HG03064 (cell line): ENCODE data around the gene CDKAL1.

ENCODE experiments used
- ATAC-seq: cut with Tn5 transposase; IDR thresholded peaks from one replicate; pipeline ENCODE4 v1.9.1; 2021; ENCODE audit warnings: low read depth; ENCODE audit not compliant: unreplicated experiment

CDKAL1 gene

DNA sequence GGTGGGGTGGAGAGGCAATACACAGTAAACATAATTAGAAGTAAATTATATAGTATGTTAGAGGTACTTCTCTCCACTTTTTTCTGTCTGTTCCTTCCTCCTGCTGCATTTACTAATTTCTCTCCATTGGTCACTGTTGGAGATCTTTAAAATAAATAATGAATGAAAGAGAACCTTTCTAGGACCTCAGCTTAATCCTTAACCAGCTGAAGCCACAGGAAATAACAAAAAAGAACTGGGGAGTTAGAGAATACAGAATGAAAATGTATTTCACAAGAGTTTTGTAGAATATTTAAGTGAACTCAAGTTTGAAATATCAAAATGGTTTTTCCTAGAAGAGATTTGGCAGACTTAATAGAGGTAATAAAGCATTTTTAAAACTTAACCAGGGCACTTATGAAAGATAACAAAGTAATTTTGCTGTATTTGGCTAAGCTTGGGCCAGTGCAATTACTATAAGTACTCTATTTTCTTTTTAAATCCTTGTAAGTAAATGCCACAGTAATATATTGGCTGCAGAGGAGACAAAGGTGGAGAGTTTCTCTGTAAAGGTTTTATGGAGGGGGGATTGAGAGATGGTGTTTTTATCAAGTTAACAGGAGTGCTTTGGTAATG lies 405.0 kb downstream of the CDKAL1 start:
- ATAC-seq: no peak

DNA sequence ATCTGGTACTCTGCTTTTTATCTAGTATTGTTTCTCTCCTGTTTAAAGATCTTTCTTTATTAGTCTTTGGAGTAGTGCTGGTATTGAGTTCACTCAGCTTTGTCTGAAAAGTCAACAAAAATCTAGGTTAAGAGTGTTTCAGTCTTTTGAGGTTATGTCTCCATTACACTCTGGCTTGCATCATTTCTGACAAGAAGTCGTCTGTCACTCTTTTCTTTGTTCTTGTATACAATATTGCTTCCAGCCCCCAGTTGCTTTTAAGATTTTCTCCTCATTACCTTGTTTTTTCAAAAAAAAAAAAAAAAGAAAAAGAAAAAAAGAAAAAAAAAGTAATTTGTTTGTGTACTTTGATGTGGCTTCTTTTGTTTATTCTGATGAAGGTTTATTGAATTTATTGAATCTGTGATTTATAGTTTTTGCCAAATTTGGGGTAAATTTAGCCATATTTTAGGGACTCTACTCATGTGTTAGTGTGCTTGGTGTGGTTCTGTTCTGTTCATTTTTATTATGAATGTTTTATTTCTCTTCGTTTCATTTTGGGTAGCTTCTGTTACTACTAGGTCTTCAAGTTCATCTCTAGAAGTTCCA lies 408.9 kb downstream of the CDKAL1 start:
- no peak for ATAC-seq

DNA sequence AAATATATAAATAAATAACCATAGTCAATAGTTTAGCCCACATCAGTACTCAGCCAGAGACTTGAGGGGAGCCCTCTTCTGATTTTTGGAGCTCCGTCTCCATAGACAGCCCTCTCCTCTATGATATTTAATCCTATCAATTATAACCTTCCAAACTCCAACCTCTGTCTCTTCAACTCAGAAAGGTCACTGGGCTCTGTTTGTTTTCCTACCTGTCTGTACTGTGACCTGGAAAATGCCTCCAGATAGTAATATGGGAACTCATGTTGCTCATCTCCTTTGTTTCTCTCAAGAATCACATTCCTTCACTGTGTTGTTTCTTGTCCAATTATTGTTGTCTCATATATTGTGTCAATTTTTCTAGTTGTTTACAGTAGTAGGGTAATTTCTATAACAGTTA lies 409.7 kb downstream of the CDKAL1 start:
- no peak for ATAC-seq

DNA sequence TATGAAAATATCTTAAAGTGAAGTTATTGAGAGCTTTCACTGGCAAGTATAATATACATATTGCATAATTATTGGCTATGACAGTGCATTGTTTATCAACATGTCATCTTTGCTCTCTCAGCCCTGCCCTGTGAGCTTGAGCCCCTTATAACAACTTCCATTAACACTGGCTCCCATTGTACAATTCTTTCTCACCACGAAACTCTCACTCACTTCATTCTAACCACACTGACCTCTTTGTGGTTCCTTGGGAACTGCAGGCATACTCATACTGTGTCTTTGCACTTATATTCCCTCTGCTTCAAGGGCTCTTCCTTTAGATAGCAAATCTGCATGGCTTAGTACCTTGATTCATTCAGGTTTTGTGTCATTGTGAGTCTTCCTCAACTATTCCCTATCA lies 411.8 kb downstream of the CDKAL1 start:
- peak; percentile 86 for ATAC-seq

DNA sequence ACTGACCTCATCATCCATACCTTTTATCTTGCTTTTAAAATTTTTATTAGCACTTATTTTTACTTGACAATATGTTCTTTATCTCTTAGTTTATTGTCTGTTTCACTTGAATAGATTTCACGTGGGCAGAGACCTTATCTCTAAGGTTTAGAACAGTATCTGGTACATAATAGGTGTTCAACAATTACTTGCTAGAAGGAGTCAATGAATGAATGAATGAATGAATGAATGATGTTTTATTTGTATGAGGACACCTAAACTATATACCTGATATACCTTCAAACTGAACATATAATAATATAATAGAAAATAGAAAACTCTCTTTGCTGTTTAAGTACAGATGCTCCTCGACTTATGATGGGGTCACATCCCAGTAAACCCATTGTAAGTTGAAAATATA lies 412.6 kb downstream of the CDKAL1 start:
- ATAC-seq: no peak

DNA sequence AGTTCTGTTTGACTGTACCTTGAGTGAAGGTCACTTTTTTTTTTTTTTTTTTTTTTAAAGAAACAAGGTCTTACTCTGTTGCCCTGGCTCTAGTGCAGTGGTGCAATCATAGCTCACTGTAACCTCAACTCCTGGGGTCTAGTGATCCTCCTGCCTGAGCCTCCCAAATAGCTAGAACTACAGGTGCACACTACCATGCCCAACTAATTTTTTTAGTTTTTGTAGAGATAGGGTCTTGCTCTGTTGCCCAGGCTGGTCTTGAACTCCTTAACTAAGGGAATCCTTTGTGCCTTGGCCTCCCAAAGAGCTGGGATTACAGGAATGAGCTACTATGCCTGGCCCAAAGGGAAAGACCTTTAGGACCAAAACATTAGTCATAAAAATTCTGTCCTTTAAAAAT lies 413.7 kb downstream of the CDKAL1 start:
- ATAC-seq: no peak

DNA sequence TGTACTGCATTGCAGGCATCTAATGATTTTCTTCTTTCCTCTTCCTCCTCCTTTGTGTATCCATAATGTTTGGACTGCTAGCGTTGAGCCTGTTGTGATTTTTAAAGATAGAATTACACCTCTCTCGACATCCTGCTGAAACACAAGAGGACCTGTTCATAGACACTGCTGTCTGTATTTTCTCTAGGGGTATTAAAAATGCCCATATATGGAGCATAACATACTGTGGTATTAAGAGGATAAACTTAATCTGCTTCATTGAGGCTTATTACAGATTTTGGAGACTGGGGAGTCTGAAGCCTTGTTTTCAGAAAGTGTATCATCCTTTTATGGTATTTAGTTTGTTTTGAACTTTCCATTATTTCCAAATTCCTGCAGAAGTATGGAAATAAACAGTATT lies 414.3 kb downstream of the CDKAL1 start:
- no peak for ATAC-seq

DNA sequence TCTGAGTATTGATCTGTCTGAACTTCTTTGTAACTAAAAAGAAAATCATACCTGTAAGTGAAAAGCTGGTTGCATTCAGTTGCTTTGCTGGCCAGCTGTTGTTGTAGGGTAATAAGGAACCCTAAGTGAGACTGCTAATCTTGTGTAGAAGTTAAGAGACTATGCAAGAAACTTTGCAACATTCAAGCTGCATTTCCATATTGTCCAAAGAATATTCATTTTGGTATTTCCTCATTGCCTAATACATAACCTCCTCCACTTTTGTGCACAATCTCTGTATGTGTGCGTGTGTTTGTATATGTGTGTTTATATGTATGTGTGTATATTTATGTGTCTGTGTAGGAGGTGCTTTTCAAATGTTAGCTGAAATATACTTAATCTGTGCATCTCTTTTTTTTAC lies 414.9 kb downstream of the CDKAL1 start:
- ATAC-seq: no peak

DNA sequence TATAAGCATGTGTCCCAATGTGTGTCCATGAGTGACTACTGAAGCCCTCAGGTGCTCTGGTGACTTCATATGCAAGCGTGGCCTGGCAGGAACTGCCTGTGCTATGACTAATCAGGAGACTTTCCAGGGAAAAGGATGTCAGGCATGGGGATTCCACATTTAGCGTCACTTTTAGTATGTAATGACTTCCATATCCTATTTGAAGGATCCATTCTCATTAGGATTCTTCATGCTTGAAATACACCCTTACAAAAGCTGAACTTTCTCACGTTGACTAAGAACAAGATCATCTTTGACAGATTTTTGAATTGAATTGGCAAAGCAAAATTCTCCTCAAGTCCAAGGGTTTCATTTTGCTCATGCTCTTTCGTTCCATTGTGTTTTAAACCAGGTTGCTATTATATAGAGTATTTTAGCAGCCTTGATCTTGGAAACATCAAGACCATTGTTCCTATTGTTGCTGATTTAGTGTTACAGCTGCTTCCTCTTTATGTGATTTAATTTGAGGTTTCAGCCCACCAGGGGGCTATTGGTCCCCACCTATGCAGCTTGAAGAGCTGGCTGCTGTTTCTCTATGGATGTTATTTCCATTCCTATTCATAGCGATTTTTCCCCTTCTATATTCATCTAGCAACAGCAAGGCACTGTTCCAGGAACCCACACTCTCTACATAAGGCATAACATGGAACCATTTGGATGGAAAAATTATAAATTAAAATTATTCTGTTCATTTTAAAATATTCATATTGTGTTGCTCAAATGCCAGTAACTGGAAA lies 418.6 kb downstream of the CDKAL1 start:
- ATAC-seq: no peak

DNA sequence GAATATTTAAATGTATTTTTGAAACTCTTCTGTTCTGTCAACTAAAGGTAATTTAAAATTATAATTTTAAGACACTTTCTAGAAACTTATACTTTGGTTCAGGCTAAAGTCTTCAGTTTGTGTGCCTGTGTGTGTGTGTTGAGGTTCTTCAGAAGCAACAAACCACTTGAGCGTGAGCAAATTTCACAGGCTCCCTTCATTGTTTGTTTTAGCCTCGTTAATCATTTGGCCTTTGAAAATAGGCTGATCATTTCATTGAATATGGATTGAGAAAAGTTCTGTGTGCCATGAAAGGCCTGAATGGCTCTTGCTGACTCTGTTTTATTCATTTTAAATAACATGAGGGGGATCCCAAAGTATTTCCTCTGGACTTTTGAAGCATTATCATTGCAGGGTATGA lies 420.1 kb downstream of the CDKAL1 start:
- no peak for ATAC-seq

DNA sequence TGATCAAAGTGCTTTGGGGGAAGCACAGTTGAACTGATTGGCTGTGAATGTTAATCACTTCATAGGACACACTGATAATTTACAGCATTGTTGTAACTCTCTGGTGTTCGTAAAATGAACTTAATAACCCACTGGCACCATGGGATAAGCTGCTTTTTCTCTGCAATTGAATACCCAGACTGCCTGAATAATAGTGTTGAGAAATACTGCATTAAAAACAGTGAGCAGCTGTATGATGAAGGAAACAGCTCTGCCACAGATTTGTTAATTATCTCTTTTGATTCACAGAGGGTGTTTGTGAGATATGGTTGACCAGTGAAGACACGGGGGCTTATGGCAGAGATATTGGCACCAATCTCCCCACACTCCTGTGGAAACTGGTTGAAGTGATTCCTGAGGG lies 420.9 kb downstream of the CDKAL1 start:
- no peak for ATAC-seq

DNA sequence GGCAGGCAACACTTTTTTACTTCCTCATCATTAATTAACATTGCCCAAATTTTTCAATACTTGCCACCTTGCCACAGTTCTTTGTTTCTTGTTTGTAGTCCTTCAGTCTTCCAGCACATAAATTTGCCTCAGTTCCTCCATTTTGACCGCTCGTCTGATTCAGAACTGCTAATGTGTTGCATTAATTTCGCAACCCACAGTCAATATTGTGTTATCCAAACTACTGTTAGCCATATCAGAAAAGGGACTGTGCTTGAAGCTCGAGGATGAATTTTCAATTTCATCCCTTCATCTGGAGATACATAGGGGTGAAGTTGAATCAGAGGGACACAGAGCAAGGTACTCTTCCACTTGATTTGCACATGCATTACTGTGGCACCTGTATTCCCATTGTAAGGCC lies 421.5 kb downstream of the CDKAL1 start:
- no peak for ATAC-seq

DNA sequence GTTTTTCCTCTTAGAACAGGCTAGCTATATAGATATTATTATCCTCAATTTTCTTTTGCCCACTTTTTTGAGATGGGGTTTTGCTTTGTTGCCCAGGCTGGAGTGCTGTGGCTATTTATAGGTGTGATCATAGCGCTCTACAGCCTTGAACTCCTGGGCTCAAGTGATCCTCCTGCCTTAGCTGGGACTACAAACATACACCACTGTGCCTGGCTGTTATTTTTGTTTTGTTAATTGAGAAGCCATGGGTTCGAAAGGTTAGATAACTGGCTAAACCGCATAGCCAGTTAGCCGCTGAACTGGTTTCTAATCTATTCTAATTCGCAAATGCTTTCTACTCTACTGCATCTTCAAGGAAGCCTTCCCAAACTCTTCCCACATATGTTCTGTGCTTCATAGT lies 425.8 kb downstream of the CDKAL1 start:
- no peak for ATAC-seq

DNA sequence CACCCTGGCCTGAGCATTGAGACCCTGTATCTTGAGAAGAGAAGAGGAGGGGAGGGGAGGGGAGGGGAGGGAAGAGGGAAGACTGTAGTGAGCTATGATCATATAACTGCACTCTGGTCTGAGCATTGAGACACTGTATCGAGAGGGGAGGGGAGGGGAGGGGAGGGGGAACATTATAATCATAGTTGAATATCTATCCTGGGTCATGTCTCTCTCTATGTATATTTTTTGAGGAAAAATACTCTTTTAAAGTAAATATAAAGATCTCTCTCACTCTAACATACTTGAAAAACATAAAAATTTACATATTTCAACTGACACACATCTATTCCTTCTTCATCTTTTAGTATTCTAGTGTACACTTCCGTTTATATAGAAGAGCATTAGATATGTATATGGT lies 431.0 kb downstream of the CDKAL1 start:
- no peak for ATAC-seq

DNA sequence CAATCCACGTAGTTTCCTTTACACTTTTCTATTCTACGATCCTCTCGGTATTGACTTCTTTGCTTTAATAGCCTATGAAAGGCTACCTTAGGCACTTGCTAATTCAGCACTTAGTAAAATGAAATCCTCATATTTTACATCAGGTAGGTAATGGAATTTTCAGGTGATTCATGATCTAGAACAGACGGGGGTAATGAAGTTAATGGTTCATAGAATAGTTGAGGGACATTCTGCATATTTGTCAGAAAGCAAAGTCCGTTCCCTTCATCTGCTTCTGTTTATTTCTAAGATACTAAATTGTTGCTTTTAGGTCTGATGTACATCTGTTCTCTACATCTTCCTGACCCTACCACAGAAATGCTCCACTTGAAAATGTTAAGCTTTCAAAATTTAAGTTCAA lies 431.7 kb downstream of the CDKAL1 start:
- no peak for ATAC-seq

DNA sequence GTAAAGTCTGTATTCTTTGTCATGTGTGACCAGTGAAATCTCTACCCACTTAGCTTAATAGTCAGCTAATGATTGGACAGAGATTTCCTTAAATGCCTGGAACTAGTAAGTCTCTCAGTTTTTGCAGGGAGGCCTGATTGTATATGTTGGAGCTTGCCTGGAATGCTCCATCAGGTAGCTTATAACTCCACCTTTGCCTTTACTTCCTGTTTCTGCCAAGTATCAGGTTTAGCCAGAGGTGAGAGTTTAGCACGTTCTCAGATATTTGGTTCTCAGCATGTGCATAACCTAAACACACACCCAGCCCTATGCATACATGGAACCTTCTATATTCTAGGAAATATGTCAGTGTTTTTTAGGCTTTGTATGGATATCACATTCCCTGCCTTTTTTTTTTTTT lies 435.3 kb downstream of the CDKAL1 start:
- no peak for ATAC-seq

DNA sequence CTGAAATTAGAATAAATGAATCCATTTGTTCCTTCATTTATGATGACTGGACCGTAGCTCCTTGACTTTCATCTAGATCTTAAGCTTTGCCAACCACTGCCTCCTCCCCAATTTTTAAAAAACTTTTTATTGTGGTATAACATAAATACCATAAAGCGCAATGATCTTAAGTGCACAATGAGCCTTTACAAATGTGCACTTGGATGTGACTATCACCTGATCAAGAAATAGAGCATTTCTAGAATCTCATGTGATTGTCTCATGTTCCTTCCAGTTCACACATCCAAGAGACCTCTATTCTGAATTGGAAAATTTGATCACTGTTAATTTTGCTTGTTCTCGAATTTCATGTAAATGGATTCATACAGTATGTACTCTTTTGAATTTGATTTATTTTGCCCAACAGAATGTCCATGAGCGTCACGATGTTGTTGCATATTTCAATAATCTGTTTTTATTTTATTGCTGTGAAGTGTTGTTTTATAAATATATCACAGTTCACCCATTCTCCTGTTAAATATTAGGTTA lies 442.2 kb downstream of the CDKAL1 start:
- ATAC-seq: no peak

DNA sequence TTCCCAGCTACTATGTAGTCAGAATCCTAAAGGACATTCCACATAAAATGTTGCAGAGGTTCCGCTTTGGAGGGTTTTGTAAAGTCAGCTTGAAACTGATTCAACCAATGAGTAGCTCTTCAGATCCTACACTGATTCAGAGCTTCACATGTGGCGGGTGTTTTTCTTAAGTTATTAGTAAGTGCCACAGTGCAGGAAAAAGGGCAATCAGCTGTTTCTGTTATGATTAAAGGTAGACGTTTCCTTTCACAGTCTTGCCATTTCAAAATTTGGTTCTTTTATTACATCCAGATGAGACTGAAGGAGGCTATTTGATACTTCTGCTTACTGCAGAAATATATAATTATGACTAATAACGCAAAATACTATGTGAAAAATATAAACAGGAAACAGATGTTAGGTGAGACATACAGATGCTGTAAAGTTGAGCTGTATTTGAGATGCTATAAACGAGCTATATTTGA lies 443.9 kb downstream of the CDKAL1 start:
- peak; percentile 83 for ATAC-seq

DNA sequence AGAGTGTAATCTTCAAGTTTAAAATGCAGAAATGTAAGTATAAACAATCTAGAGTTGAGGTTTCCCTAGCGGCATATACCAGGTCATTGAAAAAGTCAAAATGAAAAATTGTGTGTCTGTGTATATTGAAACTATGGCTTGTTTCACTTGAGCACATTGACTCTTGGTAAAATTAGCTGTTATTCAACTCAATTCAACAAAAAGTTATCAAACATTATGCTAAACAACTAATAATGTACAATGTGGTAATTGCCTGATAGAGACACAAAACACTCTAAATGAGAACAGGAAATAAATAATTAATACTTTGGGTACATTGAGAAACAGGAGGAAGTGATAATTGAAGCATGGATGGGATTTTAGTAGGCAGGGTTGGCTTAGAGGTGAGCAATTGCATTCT lies 444.8 kb downstream of the CDKAL1 start:
- ATAC-seq: no peak

DNA sequence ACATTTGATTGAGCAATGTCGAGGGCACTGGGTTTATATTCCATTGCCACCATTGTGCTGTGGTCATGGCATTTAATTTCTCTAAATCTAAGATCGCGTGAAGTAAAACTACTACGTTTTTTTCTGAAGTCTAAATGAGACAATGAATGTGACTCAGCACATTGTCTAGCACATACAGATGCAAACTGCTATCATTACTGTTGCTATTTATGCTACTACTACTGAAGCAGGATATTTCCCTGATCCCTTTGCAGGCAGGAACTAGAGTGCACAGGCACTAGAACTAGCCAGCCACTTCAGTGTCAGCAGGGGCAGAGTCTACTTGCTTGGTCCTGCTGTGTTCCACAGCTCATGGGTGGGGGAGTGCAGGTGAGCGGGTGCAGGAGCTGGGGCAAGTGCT lies 449.7 kb downstream of the CDKAL1 start:
- no peak for ATAC-seq

DNA sequence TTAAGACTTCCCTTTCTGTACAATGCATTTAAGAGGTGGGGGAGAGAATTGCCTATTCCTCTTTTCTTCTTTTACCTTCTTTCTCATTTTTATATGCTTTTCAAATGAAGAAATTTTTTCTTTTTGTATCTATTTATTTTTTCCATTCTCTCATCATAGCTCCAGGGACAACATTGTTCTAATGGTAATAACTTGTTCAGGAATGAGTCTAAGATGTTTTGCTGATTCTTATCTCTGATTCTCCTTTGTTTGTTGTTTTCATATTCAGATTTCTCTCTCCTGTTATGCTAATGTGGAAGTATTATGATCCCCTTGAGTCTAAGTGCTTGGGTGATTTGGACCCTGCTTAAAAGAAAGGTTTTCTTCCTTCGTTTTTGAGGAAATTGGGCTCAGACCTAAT lies 451.6 kb downstream of the CDKAL1 start:
- no peak for ATAC-seq

DNA sequence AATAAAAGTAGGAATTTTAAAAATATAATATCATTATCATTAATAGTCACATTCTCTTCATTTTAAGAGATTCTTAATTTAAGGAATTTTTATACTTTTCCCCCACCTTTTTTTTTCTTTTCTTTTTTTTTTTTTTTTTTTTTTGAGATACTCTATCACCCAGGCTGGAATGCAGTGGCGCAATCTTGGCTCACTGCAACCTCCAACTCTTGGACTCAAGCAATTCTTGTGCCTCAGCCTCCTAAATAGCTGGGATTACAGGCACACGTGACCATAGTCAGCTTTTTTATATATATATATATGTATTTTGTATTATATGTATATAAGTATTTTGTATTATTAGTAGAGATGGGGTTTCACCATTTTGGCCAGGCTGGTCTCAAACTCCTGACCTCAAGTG lies 457.7 kb downstream of the CDKAL1 start:
- ATAC-seq: no peak
